GM06990 (cell line): Measurements from ENCODE around the gene PRKN.

Source experiments
- DNase-seq: peaks from one replicate; pipeline ENCODE4 v3.0.0-alpha.2; 2011; ENCODE audit not compliant: insufficient read length; ENCODE audit errors: extremely low read depth
- H3K27me3 ChIP-seq: replicated peaks from 2 replicates; pipeline ENCODE4 v1.6.0; 2011; ENCODE audit warnings: low read length; ENCODE audit not compliant: control insufficient read depth, insufficient read depth
- H3K36me3 ChIP-seq: 2 replicates; pipeline ENCODE4 v1.5.1; 2011; ENCODE audit warnings: low read length; ENCODE audit not compliant: control insufficient read depth, insufficient read depth
- H3K4me3 ChIP-seq: replicated peaks from 2 replicates; pipeline ENCODE4 v1.5.1; 2011; ENCODE audit warnings: low read depth, mild to moderate bottlenecking, control low read depth, low read length
- CTCF ChIP-seq: IDR thresholded peaks from 2 replicates; pipeline ENCODE4 v1.5.1; 2011; ENCODE audit warnings: low read length, control low read depth, mild to moderate bottlenecking, inconsistent platforms; ENCODE audit not compliant: insufficient read depth, poor library complexity, severe bottlenecking

The PRKN gene

GRCh38 chr6:161815965-161816364 lies 911.6 kb downstream of the PRKN start:
- Histone ChIP-seq H3K27me3 (no peaks in the 10 kb centered on the region), H3K36me3 (no peaks in the 10 kb centered on the region), H3K4me3 (no peak overlapping the region)
- TF ChIP-seq CTCF, result no peak
- no peak for DNase-seq

- H3K4me3 ChIP-seq, result no peak overlapping the region
- DNase-seq, result no peak
- no peaks in the 10 kb centered on the region for H3K27me3 ChIP-seq
- no peak for TF ChIP-seq CTCF
- H3K36me3 ChIP-seq, result no peaks in the 10 kb centered on the region
Measured at GRCh38 chr6:161813156-161813555, 914.4 kb downstream of the PRKN start.

- H3K4me3 ChIP-seq, result no peak overlapping the region
- no peak for DNase-seq
- no peaks in the 10 kb centered on the region for H3K36me3 ChIP-seq
- TF ChIP-seq CTCF, result no peak
- no peaks in the 10 kb centered on the region for H3K27me3 ChIP-seq
Measured at GRCh38 chr6:161809971-161810370, 917.6 kb downstream of the PRKN start.

GRCh38 chr6:161804838-161805237 lies 922.7 kb downstream of the PRKN start:
- TF ChIP-seq CTCF, result no peak
- Histone ChIP-seq H3K4me3 (no peak overlapping the region), H3K36me3 (no peaks in the 10 kb centered on the region), H3K27me3 (no peaks in the 10 kb centered on the region)
- DNase-seq, result no peak

DNA sequence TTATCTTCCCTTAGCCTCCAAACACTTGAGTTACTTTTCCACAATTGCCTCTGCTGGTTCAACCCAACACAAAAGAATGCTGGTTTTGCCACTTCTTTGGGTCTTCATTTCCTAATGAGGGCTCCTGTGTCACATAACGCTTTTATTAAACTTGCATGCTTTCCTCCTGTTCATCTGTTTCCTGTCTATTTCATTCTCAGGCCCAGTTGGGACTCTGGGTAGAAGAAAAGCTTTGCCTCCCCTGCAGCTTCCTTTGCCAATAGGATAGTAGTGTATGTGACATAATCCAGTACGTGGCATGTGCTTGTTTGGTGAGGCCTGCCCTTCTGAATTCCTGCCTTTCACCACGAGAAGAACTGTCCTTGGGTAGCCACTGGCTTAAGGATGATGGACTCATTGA lies 924.4 kb downstream of the PRKN start:
- TF ChIP-seq CTCF, result no peak

DNA sequence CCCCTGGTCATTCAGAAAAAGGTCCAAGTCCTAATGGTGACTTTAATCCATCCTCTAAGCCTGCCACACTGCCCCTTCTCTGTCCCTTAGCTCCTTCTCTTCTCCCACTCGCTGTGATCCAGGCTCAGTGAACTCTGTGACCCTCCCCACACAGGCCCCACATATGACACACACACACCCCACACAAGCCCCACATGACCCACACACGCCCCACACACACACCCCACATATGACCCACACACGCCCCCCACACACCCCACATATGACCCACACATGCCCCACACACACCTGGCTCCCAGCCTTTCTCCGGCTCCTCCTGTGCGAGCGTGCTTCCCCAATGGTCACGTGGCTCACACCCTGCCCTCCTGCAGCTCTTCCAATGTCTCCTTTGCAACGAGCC lies 925.3 kb downstream of the PRKN start:
- DNase-seq, result no peak
- Histone ChIP-seq H3K27me3 (no peaks in the 10 kb centered on the region), H3K4me3 (no peak overlapping the region), H3K36me3 (no peaks in the 10 kb centered on the region)
- no peak for TF ChIP-seq CTCF

More for the DNA sequence above, 924.4 kb downstream of the PRKN start:
- Histone ChIP-seq H3K36me3 (no peaks in the 10 kb centered on the region), H3K4me3 (no peak overlapping the region), H3K27me3 (no peaks in the 10 kb centered on the region)
- DNase-seq, result no peak
